ENCODE results near the gene IGF2BP1. TPM values are rescaled to one million over a fixed set of nuclear protein-coding genes. Genes with fewer than 3 reads are reported as not detected.

The IGF2BP1 gene
- polyA plus RNA-seq, 1 donor from 2014 or later, result 13.0 TPM

DNA sequence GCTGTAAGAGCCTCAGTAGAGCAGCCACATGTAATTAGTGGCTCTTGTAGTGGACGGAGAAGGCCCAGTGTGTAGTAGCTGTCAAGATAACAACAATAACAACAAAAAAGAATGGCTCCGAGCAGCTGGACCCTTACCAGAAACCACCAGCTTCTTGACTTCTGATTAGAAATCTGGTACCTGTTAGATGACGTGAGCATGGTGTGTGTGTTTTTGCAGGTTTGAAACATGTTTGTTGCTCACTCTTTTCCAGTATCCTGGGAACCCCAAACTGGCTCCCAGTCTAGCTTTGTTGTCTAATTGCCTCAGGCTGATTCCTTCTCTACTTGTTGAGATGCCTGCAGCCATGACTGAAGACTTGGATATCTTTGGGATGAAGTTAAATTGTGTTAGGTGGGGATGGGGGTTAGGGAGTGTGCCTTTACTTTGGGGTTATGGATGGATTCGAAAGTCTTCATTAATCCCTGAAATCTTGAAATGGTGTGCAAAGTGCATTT is 21.0 kb downstream of the IGF2BP1 start:
- Histone ChIP-seq H3K9me3 (ENCODE audit: low read length) (no peaks in the 10 kb centered on the region), H3K79me2 (replicated peaks; ENCODE audit: insufficient read depth, low read length) (peaks cover 66% of the 10 kb centered on the region), H4K20me1 (ENCODE audit: insufficient read depth) (no peaks in the 10 kb centered on the region), H3K9me2 (ENCODE audit: insufficient read depth, low read length) (no peaks in the 10 kb centered on the region), H3K4me2 (ENCODE audit: low read length) (no peak overlapping the region), H3K27me3 (ENCODE audit: insufficient read depth, low read depth, low read length) (no peaks in the 10 kb centered on the region), H2AFZ (ENCODE audit: low read depth, low read length) (no peak overlapping the region), H3K27ac (ENCODE audit: low read length) (no peak overlapping the region), H3K4me3 (ENCODE audit: low read length) (no peak overlapping the region), H3K36me3 (ENCODE audit: insufficient read depth, low read length) (no peaks in the 10 kb centered on the region), H3K9ac (ENCODE audit: low read length) (no peak overlapping the region), H3F3A (ENCODE audit: insufficient read depth, low read length, poor library complexity, severe bottlenecking) (no peaks in the 10 kb centered on the region)
- TF ChIP-seq EP300 (conservative IDR thresholded peaks at IDR 0.05; ENCODE audit: poor library complexity, severe bottlenecking) (no peak), SMC3 (conservative IDR thresholded peaks at IDR 0.05; ENCODE audit: poor library complexity) (no peak), RAD21 (conservative IDR thresholded peaks at IDR 0.05) (no peak), EZH2 (IDR thresholded peaks at IDR 0.05; ENCODE audit: borderline replicate concordance, insufficient read depth, low read length, poor library complexity, severe bottlenecking) (no peak), POLR2AphosphoS5 (IDR thresholded peaks at IDR 0.05) (no peak), MXI1 (conservative IDR thresholded peaks at IDR 0.05; ENCODE audit: poor library complexity, severe bottlenecking) (no peak)
- TF ChIP-seq, protein P1, sequence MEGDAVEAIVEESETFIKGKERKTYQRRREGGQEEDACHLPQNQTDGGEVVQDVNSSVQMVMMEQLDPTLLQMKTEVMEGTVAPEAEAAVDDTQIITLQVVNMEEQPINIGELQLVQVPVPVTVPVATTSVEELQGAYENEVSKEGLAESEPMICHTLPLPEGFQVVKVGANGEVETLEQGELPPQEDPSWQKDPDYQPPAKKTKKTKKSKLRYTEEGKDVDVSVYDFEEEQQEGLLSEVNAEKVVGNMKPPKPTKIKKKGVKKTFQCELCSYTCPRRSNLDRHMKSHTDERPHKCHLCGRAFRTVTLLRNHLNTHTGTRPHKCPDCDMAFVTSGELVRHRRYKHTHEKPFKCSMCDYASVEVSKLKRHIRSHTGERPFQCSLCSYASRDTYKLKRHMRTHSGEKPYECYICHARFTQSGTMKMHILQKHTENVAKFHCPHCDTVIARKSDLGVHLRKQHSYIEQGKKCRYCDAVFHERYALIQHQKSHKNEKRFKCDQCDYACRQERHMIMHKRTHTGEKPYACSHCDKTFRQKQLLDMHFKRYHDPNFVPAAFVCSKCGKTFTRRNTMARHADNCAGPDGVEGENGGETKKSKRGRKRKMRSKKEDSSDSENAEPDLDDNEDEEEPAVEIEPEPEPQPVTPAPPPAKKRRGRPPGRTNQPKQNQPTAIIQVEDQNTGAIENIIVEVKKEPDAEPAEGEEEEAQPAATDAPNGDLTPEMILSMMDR (IDR thresholded peaks at IDR 0.05; ENCODE audit: poor library complexity, severe bottlenecking), result no peak
- TF ChIP-seq, protein P2, sequence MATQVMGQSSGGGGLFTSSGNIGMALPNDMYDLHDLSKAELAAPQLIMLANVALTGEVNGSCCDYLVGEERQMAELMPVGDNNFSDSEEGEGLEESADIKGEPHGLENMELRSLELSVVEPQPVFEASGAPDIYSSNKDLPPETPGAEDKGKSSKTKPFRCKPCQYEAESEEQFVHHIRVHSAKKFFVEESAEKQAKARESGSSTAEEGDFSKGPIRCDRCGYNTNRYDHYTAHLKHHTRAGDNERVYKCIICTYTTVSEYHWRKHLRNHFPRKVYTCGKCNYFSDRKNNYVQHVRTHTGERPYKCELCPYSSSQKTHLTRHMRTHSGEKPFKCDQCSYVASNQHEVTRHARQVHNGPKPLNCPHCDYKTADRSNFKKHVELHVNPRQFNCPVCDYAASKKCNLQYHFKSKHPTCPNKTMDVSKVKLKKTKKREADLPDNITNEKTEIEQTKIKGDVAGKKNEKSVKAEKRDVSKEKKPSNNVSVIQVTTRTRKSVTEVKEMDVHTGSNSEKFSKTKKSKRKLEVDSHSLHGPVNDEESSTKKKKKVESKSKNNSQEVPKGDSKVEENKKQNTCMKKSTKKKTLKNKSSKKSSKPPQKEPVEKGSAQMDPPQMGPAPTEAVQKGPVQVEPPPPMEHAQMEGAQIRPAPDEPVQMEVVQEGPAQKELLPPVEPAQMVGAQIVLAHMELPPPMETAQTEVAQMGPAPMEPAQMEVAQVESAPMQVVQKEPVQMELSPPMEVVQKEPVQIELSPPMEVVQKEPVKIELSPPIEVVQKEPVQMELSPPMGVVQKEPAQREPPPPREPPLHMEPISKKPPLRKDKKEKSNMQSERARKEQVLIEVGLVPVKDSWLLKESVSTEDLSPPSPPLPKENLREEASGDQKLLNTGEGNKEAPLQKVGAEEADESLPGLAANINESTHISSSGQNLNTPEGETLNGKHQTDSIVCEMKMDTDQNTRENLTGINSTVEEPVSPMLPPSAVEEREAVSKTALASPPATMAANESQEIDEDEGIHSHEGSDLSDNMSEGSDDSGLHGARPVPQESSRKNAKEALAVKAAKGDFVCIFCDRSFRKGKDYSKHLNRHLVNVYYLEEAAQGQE (IDR thresholded peaks at IDR 0.05; ENCODE audit: borderline replicate concordance), result no peak

- Histone ChIP-seq H3K9me2 (ENCODE audit: insufficient read depth, low read length) (no peaks in the 10 kb centered on the region), H3K4me3 (ENCODE audit: low read length) (no peak overlapping the region), H4K20me1 (ENCODE audit: insufficient read depth) (no peaks in the 10 kb centered on the region), H3K9me3 (ENCODE audit: low read length) (no peaks in the 10 kb centered on the region), H3K27me3 (ENCODE audit: insufficient read depth, low read depth, low read length) (no peaks in the 10 kb centered on the region), H2AFZ (ENCODE audit: low read depth, low read length) (no peak overlapping the region), H3F3A (ENCODE audit: insufficient read depth, low read length, poor library complexity, severe bottlenecking) (no peaks in the 10 kb centered on the region), H3K36me3 (ENCODE audit: insufficient read depth, low read length) (no peaks in the 10 kb centered on the region), H3K4me2 (ENCODE audit: low read length) (no peak overlapping the region), H3K79me2 (replicated peaks; ENCODE audit: insufficient read depth, low read length) (peaks cover 67% of the 10 kb centered on the region), H3K9ac (ENCODE audit: low read length) (no peak overlapping the region), H3K27ac (ENCODE audit: low read length) (no peak overlapping the region)
- no peak for TF ChIP-seq RAD21 (conservative IDR thresholded peaks at IDR 0.05)
- no peak for TF ChIP-seq MXI1 (conservative IDR thresholded peaks at IDR 0.05; ENCODE audit: poor library complexity, severe bottlenecking)
- TF ChIP-seq, protein P1 (IDR thresholded peaks at IDR 0.05; ENCODE audit: poor library complexity, severe bottlenecking), result no peak
- TF ChIP-seq EZH2 (IDR thresholded peaks at IDR 0.05; ENCODE audit: borderline replicate concordance, insufficient read depth, low read length, poor library complexity, severe bottlenecking), result no peak
- no peak for TF ChIP-seq POLR2AphosphoS5 (IDR thresholded peaks at IDR 0.05)
- no peak for TF ChIP-seq TAF1 (IDR thresholded peaks at IDR 0.05; ENCODE audit: low read depth)
- TF ChIP-seq EP300 (conservative IDR thresholded peaks at IDR 0.05; ENCODE audit: poor library complexity, severe bottlenecking), result no peak
- TF ChIP-seq, protein P2 (IDR thresholded peaks at IDR 0.05; ENCODE audit: borderline replicate concordance), result no peak
- TF ChIP-seq SMC3 (conservative IDR thresholded peaks at IDR 0.05; ENCODE audit: poor library complexity), result no peak
Measured at GRCh38 chr17:49018748-49019147, 21.6 kb downstream of the IGF2BP1 start.

Measured in neural cell (in vitro differentiated cells).